HG03558 (cell line): ENCODE data around the gene CTXND2.
"Not testable (repeated sequence)": the region's sequence is repeated elsewhere in the genome, so short reads cannot be mapped to it uniquely, and the experiment has no call there.

Experiments used
- ATAC-seq: cut with Tn5 transposase; IDR thresholded peaks from one replicate; pipeline ENCODE4 v1.9.1; 2021; ENCODE audit warnings: moderate number of reproducible peaks; ENCODE audit not compliant: unreplicated experiment; ENCODE audit errors: extremely low read depth

CTXND2 gene

DNA sequence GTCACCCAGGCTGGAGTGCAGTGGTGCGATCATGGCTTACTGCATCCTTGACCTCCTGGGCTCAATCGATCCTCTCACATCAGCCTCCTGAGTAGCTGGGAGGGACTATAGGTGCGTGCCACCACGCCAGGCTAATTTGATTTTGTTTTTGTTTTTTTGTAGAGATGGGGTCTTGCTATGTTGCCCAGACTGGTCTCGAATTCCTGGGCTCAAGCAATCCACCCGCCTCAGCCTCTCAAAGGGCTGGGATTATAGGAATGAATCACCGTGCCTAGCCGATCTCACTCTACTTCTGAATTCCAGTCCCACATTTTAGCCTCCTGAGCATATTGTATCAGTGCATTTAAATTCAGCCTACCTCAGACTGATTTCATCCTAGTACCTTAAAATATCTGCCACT lies 1.8 kb downstream of the CTXND2 start:
- no peak for ATAC-seq

DNA sequence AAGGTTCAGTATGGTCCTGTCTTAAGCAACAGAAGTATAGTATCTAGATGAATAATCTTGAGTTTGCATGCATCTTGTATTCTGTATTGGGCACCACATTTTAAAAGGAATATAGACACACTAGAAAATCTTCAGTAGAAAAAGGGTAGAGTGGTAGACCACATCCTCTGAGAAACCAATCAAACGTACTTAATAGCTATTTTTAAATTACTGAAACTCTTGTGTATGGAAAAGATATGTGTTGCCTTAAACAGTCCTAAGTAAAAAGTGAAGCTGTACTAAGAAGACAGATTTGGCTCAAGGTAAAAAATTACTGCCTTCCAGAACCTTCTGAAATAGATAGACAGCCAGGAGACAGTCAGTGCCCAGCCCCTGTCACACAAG lies 3.1 kb downstream of the CTXND2 start:
- ATAC-seq, result peak; percentile 68

DNA sequence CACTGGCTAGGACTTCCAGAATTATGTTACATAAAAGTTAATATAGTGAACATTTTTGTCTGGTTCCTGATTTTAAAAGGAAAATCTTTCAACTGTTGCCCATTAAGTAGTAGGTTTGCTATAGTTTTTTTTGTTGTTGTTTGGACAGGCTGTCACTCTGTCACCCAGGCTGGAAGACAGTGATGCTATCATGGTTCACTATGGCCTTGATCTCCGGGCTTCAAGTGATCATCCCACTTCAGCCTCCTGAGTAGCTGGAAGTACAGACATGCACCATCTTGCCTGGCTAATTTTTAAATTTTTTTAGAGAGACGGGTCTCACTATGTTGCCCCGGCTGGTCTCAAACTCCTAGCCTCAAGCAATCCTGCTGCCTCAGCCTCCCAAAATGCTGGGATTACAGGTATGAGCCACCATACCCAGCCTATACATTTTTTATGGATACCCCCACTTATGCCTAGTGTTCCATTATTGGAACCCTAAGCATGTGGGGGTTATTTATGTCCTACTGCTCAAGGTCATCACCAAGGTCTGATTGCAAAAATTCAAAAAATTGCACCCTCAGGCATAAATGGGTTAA lies 6.5 kb downstream of the CTXND2 start:
- ATAC-seq, result no peak

DNA sequence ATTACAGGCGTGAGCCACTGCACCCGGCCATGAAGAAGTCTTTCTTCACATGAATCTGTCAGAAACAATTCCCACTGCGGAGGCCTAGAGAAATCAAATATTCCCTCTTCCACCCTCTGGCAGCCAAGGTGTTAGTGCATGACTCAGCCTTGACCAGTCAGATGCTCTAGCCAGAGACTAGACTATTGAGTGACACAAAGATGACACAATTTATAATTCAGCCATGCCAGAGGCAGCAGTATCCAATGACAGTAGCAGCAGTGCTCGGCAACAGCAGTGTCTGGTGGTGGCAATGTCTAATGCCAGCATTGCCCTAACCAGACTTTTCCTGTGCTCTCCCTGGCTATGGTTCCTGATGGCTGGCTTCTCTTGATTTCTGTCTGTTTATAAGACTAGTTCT lies 8.7 kb downstream of the CTXND2 start:
- ATAC-seq, result no peak

DNA sequence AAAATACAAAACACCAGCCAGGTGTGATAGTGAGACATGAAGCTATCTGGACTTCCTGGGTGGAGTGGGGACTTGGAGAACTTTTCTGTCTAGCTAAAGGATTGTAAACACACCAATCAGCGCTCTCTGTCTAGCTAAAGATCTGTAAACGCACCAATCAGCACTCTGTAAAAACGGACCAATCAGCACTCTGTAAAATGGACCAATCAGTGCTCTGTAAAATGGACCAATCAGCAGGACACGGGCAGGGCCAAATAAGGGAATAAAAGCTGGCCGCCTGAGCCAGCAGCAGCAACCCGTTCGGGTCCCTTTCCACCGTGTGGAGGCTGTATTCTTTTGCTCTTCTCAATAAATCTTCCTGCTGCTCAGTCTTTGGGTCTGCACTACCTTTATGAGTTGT lies 12.9 kb downstream of the CTXND2 start:
- ATAC-seq, result not testable (repeated sequence)

DNA sequence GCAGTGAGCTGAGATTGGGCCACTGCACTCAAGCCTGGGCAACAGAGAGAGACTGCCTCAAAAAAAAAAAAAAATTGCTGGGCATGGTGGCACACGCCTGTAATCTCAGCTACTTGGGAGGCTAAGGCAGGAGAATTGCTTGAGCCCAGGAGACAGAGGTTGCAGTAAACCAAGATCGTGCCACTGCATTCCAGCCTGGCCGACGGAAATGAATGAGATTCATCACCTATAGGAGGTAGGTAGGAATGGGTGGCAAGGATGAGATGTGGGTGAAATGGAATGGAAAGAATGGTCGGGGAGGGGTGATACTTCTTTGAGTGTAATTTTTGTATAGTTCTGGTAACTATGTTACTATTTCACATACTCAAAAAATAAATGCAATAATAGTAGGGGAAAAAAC lies 15.4 kb downstream of the CTXND2 start:
- ATAC-seq, result no peak

DNA sequence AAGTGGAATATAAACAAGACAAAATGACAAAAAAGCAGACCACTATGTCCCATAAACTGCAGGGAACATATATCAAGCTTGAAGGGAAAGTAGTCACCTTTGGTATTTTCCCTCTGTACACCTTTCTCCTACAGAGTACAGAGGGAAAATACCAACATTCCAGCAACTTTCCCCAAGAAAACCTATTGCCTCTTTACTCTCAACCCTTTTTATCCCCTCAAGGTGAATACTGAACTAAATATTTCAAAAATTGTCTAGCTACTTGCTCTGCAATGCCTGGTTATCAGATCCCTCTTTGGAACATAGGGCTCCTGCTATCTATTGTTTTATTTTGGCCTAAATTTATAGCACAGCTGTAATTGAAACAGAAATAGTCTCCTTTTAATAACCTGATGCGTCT lies 15.8 kb downstream of the CTXND2 start:
- ATAC-seq, result no peak

DNA sequence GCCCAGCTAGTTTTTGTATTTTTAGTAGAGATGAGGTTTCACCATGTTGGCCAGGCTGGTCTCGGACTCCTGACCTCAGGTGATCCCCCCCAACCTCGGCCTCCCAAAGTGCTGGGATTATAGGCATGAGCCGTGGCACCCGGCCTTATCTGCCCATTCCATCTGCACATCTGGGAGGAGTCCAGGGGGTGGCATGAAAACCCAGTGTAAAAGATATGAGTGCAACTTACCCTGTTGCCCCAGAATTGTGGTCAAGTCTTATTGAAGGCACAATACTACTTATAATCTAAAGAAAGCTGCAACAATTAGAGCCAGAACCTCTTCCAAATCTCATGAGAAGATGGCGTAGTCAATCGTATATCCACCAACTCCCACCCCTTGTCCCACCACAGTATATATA lies 18.4 kb downstream of the CTXND2 start:
- no peak for ATAC-seq

DNA sequence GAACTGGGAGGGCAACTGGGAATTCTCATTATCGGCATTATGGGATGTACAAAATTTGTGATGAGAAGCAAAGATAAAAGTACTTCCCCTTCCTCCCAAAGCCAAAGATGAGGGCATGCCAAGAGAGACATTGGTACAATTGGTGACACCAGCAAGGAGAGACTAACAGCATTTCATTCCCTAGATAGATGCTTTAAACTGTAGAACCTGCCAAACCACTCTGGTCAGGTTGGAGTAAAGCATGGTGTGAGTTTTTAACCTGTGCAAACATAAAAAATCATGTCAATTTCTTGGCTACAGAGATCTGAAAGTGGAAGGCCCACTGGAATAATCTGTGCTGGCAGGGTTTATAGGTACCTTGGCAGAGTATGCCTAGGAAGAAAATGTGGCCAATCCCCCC lies 19.4 kb downstream of the CTXND2 start:
- no peak for ATAC-seq

DNA sequence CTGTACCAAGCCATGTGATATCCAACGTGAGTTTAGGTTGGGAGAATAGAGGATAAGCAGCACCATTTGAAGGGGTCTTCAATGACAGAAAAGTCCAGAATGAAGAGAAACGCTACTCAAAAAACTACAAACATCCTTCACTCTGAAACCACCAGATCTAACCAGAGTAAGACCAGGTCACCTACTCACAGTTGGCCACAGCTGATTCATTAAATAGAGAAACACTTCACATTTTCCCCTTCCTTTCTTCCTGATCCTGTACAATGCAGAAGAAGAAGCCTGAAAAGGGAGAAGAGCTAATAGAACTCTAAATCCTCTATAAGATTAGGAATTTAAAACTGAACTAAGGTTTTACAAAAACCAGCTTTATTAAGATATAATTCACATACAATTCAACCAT lies 19.9 kb downstream of the CTXND2 start:
- ATAC-seq, result no peak

DNA sequence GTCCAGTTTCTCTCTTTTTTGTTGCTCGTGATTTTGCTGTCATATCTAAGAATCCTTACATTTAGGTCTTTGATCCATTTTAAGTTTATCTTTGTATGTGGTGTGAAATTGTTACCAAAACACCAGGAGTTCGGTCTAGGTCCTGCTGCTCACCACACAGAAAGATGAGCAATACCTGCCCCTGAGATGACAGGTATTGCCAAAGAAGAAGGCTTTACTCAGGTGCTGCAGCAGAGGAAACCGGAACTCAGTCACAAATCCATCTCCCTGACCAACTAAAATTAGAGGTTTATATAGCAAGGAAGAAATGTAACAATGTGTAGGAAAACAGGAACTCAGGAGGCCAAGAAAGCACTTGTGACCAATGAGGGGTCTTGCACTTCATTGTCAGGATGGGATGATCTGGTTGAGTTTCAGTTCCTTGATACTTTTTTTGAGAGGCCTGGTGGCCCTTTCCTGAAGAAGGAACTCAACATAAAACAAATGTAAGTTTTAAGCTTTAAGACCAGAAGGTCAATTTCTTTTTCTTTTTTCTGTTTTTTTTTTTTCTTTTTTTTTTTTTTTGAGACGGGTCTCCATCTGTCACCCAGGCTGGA lies 22.7 kb downstream of the CTXND2 start:
- ATAC-seq, result no peak

DNA sequence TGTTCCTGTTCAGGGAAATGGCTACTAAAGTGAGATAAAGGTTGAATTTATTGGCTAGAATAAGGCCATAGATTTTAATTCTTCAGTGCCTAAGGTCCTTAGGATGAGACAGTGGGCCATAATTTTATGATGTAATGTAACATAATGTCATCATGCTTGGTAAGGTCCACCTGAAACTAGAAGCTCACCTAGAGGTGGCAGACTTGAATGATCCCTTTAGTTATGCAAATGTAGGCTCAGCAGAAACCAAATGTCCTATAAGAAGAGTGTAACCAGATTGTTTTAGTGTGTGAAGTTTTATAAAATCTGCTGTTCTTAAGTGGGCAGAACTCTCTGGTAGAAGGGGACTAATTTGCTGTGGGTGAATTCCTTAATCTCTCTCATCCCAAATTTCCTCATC lies 25.7 kb downstream of the CTXND2 start:
- ATAC-seq, result no peak

DNA sequence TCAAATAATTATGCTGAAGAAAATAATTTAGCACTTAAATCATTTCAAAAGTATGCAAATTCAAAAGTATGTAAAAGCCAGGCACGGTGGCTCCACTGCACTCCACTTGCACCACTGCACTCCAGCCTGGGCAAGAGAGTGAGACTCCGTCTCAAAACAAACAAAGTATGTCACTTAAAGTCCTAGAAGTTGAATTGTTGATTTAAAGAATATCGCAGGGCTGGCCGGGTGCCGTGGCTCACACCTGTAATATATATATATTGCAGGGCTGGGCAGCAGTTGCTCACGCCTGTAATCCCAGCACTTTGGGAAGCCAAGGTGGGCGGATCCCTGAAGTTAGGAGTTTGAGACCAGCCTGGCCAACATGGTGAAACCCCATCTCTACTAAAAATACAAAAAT lies 30.5 kb downstream of the CTXND2 start:
- ATAC-seq, result no peak

DNA sequence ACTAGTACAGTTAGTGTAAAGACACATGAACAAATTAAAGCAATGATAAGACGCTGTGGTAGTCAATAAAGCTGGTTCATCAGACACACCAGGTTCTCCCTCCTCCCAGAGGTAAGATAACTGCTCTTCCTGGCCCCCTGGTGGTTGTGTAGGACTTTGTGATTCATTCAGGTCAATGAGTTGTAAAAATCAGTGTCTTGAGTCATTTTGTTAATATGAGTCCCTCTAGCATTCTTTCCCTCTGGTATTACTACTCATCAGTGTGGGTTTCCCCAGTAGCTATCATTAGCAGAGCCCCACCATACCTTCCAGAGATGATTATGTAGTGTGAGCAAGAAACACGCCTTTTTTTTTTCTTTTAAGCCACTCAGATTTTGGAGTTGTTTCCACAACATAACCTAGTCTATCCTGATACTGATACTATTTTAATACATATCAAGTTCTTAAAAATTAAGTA lies 35.6 kb downstream of the CTXND2 start:
- ATAC-seq, result peak; percentile 42

DNA sequence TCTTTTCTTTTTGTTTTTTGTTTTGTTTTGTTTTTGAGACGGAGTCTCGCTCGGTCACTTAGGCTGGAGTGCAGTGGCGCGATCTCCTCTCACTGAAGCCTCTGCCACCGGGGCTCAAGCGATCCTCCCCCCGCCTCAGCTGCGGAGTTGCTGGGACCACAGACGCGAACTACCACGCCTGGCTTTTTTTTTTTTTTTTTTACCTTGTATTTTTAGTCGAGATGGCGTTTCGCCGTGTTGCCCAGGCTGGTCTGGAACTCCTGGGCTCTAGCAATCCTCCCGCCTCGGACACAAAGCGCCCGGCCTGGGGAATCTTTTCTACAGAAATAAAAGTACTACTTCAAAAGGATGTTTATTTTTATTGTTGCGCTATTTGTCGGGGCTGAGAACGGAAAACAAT lies 38.1 kb downstream of the CTXND2 start:
- ATAC-seq, result no peak

DNA sequence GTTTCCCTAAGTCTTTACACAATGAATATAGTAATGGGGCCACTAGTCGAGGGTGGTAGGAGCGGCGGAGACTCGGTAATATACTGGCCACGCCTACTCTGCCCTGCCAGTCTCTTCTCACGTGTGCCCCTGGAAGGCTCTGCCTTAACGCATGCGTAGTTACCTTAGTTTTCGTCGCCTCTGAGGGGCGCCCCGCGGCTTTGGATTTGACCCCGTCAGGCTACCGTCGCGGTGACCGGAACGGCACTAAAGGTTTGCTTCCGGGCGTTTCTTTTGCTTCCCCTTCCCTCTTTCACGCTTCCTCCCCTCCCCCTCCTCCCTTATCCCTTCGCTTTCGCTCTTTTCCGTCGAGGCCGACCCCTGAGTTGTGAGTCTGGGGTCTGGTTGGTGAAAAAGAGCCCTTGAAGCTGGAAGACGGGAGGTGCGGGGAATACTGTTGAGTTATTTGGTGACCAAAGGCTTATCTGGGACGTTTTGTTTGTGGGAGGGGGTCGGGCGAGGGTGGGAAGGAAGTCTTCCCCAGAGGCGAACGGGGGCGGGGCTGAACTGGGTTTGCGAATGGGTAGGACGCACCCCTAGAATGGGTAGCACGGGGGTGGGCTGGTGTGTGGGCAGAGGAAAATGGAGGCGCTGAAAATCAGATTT lies 39.3 kb downstream of the CTXND2 start, which contains the start of gene SETDB1:
Gene SETDB1 (plus strand): TSS at position 267 of the 645 bp plus-strand sequence. CDS start 1,352 bp downstream, outside the sequence.
- peak; percentile 59 for ATAC-seq

DNA sequence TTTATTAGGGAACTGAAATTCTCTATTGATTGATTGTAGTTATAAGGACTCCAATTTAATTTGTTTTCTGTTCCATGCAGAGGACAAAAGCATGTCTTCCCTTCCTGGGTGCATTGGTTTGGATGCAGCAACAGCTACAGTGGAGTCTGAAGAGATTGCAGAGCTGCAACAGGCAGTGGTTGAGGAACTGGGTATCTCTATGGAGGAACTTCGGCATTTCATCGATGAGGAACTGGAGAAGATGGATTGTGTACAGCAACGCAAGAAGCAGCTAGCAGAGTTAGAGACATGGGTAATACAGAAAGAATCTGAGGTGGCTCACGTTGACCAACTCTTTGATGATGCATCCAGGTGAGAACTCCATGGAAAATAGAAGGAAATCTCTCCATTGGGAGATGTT lies 40.7 kb downstream of the CTXND2 start:
- ATAC-seq, result no peak

DNA sequence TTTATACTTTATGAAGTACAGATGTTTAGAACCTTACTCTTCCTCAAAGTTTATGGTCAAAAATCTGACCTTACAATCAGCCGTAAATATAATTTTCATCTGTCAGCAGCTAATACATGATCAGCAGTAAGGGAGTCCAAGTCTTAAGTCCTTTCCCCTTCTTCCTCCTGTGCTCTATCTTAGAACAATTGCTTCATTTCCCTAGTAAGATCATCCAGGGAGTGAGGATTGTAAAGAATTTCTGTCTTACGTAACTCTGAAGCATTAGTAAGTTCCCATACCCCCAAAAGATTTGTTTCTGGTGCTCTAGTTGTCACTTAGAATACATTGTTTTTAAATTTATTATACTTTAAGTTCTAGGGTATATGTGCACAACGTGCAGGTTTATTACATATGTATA lies 41.4 kb downstream of the CTXND2 start:
- ATAC-seq, result no peak

DNA sequence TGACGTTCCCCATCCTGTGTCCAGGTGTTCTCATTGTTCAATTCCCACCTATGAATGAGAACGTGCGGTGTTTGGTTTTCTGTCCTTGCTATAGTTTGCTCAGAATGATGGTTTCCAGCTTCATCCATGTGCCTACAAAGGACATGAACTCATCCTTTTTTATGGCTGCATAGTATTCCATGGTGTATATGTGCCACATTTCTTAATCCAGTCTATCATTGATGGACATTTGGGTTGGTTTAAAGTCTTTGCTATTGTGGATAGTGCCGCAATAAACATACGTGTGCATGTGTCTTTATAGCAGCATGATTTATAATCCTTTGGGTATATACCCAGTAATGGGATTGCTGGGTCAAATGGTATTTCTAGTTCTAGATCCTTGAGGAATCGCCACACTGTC lies 41.8 kb downstream of the CTXND2 start:
- ATAC-seq, result not testable (repeated sequence)

DNA sequence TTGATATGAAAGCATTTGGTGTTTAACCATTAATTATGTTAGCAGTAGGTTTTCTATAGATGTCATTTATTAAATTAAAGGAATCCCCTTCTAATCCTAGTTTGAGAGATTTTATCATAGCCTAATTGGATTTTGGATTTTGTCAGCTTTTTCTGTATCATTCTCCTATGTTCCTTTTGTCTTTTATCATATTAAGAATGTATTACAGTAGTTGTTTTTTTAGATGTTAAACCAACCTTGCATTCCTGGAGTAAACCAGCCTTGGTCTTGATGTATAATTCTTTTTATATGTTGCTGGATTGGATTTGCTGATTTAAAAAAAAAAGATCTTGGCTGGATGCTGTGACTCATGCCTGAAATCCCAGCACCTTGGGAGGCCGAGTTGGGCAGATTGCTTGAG lies 44.8 kb downstream of the CTXND2 start:
- ATAC-seq, result no peak

DNA sequence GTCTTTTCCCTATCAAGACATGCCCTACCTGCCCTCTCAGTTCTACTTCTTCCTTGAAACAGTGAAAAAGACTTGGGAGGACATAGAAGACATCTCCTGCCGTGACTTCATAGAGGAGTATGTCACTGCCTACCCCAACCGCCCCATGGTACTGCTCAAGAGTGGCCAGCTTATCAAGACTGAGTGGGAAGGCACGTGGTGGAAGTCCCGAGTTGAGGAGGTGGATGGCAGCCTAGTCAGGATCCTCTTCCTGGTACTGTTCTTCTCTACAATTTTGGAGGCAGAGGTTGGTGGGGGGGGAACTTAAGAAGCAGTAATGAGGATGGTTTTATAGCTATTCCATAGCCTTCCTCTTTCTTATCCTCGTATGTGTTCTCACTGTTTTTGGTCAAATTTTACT lies 57.9 kb downstream of the CTXND2 start:
- ATAC-seq, result no peak

DNA sequence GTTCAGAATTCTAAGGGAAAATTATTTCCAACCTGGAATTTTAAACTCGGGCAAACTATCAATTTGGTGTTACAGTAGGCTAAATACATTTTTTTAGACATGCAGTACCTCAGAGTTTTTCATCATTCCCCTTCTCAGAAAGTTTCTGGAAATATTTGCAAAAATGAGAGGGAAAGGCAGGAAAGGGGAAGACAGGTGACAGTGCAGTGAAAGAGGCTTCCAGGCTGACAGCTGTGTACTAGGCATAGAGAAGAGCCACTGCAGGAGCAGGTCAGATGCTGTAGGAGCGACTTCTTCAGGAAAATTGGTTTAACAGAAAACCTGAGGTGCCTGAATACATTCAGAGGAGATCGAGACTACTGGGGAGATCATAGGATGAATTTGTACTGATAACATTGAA lies 67.8 kb downstream of the CTXND2 start:
- no peak for ATAC-seq
